Endothelial cell of umbilical vein (primary cell): ENCODE results near the gene FIZ1. TPM values are rescaled to one million over a fixed set of nuclear protein-coding genes. Genes with fewer than 3 reads are reported as not detected.

Experiments used
- BruUV-seq: library from RNA; stranded (reverse); fragments of 400-500 nt; replicated peaks from 2 replicates; lab custom pipeline; 2021; lab: Mats Ljungman, UMichigan
- CTCF ChIA-PET: fragments of 300-600, 350-600 bp; sonication (Branson Sonifier 250); formaldehyde crosslinking; loops from one replicate; lab custom pipeline; 2021; ENCODE audit warnings: antibody characterized with exemption, inconsistent platforms; lab: Charles Lee
- POLR2A ChIA-PET: fragments of 300-600, 350-600 bp; sonication (Branson Sonifier 250); formaldehyde crosslinking; loops from one replicate; lab custom pipeline; 2021; ENCODE audit warnings: antibody characterized with exemption, inconsistent platforms; lab: Charles Lee
- DNase-seq: peaks from one replicate; pipeline ENCODE4 v3.0.0-alpha.2; 2011; ENCODE audit warnings: low read depth, low spot score
- FAIRE-seq: peaks from 2 replicates; lab custom pipeline; 2011; peaks lifted over from hg19 to GRCh38; lab: Jason Lieb, UNC
- H2AFZ ChIP-seq: 2 replicates; pipeline ENCODE4 v1.6.0; 2012; ENCODE audit warnings: low read depth, low read length, control low read depth, inconsistent platforms
- H3K27ac ChIP-seq: 2 replicates; pipeline ENCODE4 v1.5.1; 2011; ENCODE audit warnings: low read depth, mild to moderate bottlenecking, control low read depth, low read length, moderate library complexity; ENCODE audit not compliant: insufficient read depth
- H3K27me3 ChIP-seq, 2 experiments: 2 replicates each; pipeline versions ENCODE4 v1.6.0 to v1.6.1; 2011; ENCODE audit warnings: low read length in 2 of 2, mixed read lengths in 1 of 2; ENCODE audit not compliant: control insufficient read depth in 2 of 2, insufficient read depth in 2 of 2
- H3K36me3 ChIP-seq, 2 experiments: 2 replicates in 1 of 2; 3 replicates in 1 of 2; pipeline ENCODE4 v1.5.1; 2011; ENCODE audit warnings: low read length in 2 of 2, mild to moderate bottlenecking in 1 of 2, moderate library complexity in 1 of 2; ENCODE audit not compliant: control insufficient read depth in 2 of 2, insufficient read depth in 2 of 2; ENCODE audit errors: extremely low read depth in 1 of 2
- H3K4me1 ChIP-seq: 3 replicates; pipeline ENCODE4 v1.5.1; 2011; ENCODE audit warnings: mild to moderate bottlenecking, low read length; ENCODE audit not compliant: control insufficient read depth, insufficient read depth; ENCODE audit errors: extremely low read depth
- H3K4me2 ChIP-seq: 2 replicates; pipeline ENCODE4 v1.6.1; 2011; ENCODE audit warnings: low read length, control low read depth, mixed read lengths; ENCODE audit not compliant: insufficient read depth
- H3K4me3 ChIP-seq, 3 experiments: fragments of 200-600 bp in 1 of 3; sonication (generic), shearing (Covaris generic) in 1 of 3; replicated peaks in 1 of 3; 2 replicates each; pipeline ENCODE4 v1.5.1; 2011 to 2016; ENCODE audit warnings: control low read depth in 3 of 3, low read length in 3 of 3, mild to moderate bottlenecking in 2 of 3, inconsistent platforms in 1 of 3, low read depth in 1 of 3, moderate library complexity in 1 of 3; ENCODE audit not compliant: insufficient read depth in 1 of 3
- H3K79me2 ChIP-seq: 2 replicates; pipeline ENCODE4 v1.6.0; 2012; ENCODE audit warnings: low read length, inconsistent platforms; ENCODE audit not compliant: control insufficient read depth, insufficient read depth
- H3K9ac ChIP-seq: replicated peaks from 2 replicates; pipeline ENCODE3; 2011; ENCODE audit warnings: low read length, control low read depth; ENCODE audit not compliant: insufficient read depth; ENCODE audit errors: extremely low read depth
- H3K9me1 ChIP-seq: replicated peaks from 3 replicates; pipeline ENCODE4 v1.6.0; 2011; ENCODE audit warnings: mild to moderate bottlenecking, low read length; ENCODE audit not compliant: control insufficient read depth, insufficient read depth; ENCODE audit errors: extremely low read depth
- H3K9me3 ChIP-seq: replicated peaks from 2 replicates; pipeline ENCODE4 v1.5.1; 2012; ENCODE audit warnings: low read length, inconsistent platforms; ENCODE audit not compliant: control insufficient read depth, insufficient read depth
- H4K20me1 ChIP-seq: replicated peaks from 2 replicates; pipeline ENCODE3; 2011; ENCODE audit warnings: mild to moderate bottlenecking, low read length; ENCODE audit not compliant: control insufficient read depth, insufficient read depth; ENCODE audit errors: extremely low read depth
- EZH2 ChIP-seq: IDR thresholded peaks from 2 replicates; pipeline ENCODE4 v1.6.1; 2012; ENCODE audit warnings: borderline replicate concordance, low read depth, mild to moderate bottlenecking, moderate library complexity, low read length, inconsistent platforms; ENCODE audit not compliant: severe bottlenecking
- FOS ChIP-seq: IDR thresholded peaks from 2 replicates; pipeline ENCODE4 v1.6.1; 2011; ENCODE audit warnings: mild to moderate bottlenecking, low read length, moderate library complexity, borderline replicate concordance; ENCODE audit not compliant: insufficient read depth
- GATA2 ChIP-seq: IDR thresholded peaks from 2 replicates; pipeline ENCODE4 v1.7.0; 2011; ENCODE audit warnings: low read depth, mild to moderate bottlenecking, moderate library complexity, mixed read lengths, low read length; ENCODE audit not compliant: insufficient read length, insufficient read depth
- JUN ChIP-seq: IDR thresholded peaks from 2 replicates; pipeline ENCODE4 v1.6.1; 2011; ENCODE audit warnings: borderline replicate concordance, low read depth; ENCODE audit not compliant: insufficient read length, insufficient read depth
- MYC ChIP-seq: IDR thresholded peaks from one replicate; pipeline ENCODE4 v1.6.1; 2011; ENCODE audit warnings: mild to moderate bottlenecking, low read depth, low read length
- POLR2A ChIP-seq: IDR thresholded peaks from 2 replicates; pipeline ENCODE4 v1.6.1; 2012; ENCODE audit warnings: low read depth, mild to moderate bottlenecking, control low read depth, low read length
- POLR2AphosphoS5 ChIP-seq: IDR thresholded peaks from 2 replicates; pipeline ENCODE4 v1.6.1; 2012; ENCODE audit warnings: low read depth, mild to moderate bottlenecking, control low read depth, low read length, moderate library complexity; ENCODE audit not compliant: insufficient read depth
- dilution Hi-C: fragments of 300-500 bp; cut with MboI; formaldehyde crosslinking; loops from one replicate; pipeline ENCODE4 v1.15.0; 2019; ENCODE audit warnings: low sequenced_read_pairs; ENCODE audit not compliant: extremely low pct_ligation_motif_present
- intact Hi-C: fragments of 100-400 bp; cut with micrococcal nuclease; formaldehyde crosslinking; loops from one replicate; pipeline ENCODE4 v1.10.0; 2022
- polyA plus RNA-seq, 4 experiments: library from polyadenylated mRNA; depleted of rRNA in 3 of 4; stranded (reverse) in 3 of 4; unstranded in 1 of 4; fragments of >200 nt; gene quantifications; 2 replicates each; pipeline versions ENCODE4 v1.2.1 to v1.2.3, GENCODE V29; 2011 to 2012; ENCODE audit warnings: missing spikeins in 1 of 4
- total RNA-seq: library from RNA; stranded (reverse); gene quantifications from 2 replicates; pipeline ENCODE4 v1.2.3, GENCODE V29; 2021
- TF ChIP-seq, protein P1 (sequence below), 2 donors: IDR thresholded peaks; 1 replicate in 1 of 2; 2 replicates in 1 of 2; pipeline ENCODE4 v1.5.1; 2011; ENCODE audit warnings: low read length in 2 of 2, mild to moderate bottlenecking in 2 of 2, moderate library complexity in 2 of 2, control low read depth in 1 of 2, inconsistent platforms in 1 of 2, low read depth in 1 of 2; ENCODE audit not compliant: insufficient read depth in 1 of 2; ENCODE audit errors: extremely low read depth in 1 of 2
- TF ChIP-seq, protein P2 (sequence below): IDR thresholded peaks from 2 replicates; pipeline ENCODE4 v1.6.1; 2011; ENCODE audit not compliant: insufficient read depth, insufficient read length

The FIZ1 gene
- total and polyA plus RNA-seq, 2 donors (not counting 3 experiments of a cell fraction or from before 2014, with no cell fraction given), result 6.6 to 15.6 TPM

DNA sequence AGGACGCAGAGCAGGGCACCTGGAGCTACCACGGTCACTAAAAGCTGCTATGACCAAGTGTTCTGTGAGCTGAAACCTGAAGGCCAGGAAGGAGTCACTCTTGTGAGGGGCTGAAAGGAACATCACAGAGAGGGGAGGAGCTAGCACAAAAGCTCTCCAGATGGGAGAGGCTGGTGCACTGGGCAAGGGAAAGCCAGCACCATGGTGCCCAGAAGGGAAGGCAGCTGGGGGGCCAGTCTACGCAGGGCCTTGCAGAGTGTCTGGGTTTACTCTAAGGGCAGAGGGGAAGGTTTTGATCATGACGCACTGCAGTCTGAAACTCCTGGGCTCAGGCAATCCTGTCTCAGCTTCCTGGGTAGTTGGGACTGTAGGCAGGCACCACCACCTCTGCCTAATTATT, 37.4 kb upstream of the FIZ1 start:
- no peak overlapping the region for H3K27ac ChIP-seq
- H3K4me3 ChIP-seq, result no peak overlapping the region
- DNase-seq (no peak), FAIRE-seq (no peak)
- peaks cover 24% of the 10 kb centered on the region for H3K79me2 ChIP-seq
- H3K9me3 ChIP-seq, result no peaks in the 10 kb centered on the region
- ChIA-PET POLR2A (no interaction called here), CTCF (interaction anchor here (1.4 kb wide), 2 partner anchors 11 to 169 kb away, joined by 3 to 4 read pairs; partner anchors contain the start of gene CCDC106)
- intact Hi-C loops, result no loop called here
- no TSS peak for BruUV-seq
- no peak overlapping the region for H2AFZ ChIP-seq
- no peak overlapping the region for H3K4me2 ChIP-seq
- no peak overlapping the region for H3K9ac ChIP-seq
- no peaks in the 10 kb centered on the region for H3K9me1 ChIP-seq
- no peaks in the 10 kb centered on the region for H3K36me3 ChIP-seq
- TF ChIP-seq POLR2A (no peak), FOS (no peak), POLR2AphosphoS5 (no peak), MYC (no peak), GATA2 (no peak), EZH2 (no peak), JUN (no peak)
- TF ChIP-seq, protein P1, sequence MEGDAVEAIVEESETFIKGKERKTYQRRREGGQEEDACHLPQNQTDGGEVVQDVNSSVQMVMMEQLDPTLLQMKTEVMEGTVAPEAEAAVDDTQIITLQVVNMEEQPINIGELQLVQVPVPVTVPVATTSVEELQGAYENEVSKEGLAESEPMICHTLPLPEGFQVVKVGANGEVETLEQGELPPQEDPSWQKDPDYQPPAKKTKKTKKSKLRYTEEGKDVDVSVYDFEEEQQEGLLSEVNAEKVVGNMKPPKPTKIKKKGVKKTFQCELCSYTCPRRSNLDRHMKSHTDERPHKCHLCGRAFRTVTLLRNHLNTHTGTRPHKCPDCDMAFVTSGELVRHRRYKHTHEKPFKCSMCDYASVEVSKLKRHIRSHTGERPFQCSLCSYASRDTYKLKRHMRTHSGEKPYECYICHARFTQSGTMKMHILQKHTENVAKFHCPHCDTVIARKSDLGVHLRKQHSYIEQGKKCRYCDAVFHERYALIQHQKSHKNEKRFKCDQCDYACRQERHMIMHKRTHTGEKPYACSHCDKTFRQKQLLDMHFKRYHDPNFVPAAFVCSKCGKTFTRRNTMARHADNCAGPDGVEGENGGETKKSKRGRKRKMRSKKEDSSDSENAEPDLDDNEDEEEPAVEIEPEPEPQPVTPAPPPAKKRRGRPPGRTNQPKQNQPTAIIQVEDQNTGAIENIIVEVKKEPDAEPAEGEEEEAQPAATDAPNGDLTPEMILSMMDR (IDR thresholded peaks at IDR 0.05; ENCODE audit: extremely low read depth in 1 of 2, insufficient read depth in 1 of 2, low read depth in 1 of 2, low read length in 2 of 2), result no peak
- TF ChIP-seq, protein P2, sequence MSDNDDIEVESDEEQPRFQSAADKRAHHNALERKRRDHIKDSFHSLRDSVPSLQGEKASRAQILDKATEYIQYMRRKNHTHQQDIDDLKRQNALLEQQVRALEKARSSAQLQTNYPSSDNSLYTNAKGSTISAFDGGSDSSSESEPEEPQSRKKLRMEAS, result no peak
- no peaks in the 10 kb centered on the region for H4K20me1 ChIP-seq
- dilution Hi-C loops, result no loop called here
- H3K27me3 ChIP-seq, result no peaks in the 10 kb centered on the region
- peaks cover 18% of the 10 kb centered on the region for H3K4me1 ChIP-seq
